ENCODE data around the gene ARL13B. TPM values are rescaled to one million over a fixed set of nuclear protein-coding genes. Genes with fewer than 3 reads are reported as not detected.

The ARL13B gene
- polyA plus RNA-seq, 1 of the 3 experiments (the other 2 are of a cell fraction) = 4.9 TPM

DNA sequence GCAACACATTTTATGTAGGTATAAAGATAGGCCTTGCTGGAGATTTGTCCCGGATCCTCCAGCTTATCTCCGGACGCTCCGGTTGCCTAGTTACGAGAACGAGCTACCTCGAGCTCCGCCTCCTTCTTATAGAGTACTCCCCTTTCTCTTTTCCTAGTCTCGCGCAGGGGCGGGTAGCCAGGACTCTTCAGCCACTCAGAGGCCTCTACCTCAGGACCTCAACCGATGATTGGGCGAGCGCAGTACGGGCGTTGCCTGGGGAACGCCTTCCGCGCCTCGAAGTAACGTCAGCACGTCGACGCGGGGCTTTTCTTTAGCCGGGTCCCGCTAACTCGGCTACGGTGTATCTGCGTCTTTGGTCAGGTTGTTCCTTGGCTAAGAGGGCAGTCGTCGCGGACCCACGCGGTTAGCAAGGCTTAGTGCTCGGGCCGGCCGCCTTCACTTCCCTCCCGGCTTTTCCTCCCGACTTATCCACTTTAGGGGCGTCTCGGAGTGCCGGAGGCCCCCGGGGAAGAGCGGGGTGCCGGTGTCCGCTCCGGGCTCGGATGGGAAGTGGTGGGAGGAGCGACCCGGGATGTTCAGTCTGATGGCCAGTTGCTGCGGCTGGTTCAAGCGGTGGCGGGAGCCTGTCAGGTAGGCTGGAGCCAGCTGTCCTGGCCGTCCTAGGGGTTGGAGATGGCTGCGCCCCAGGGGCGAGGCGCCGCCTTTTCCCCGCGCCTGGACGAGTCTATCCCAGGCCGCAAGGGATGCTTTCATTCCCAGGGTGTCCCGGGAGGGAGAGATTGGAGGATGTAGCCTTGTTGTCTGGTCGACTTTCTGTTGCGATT, at the start of gene ARL13B (continued):
- TF ChIP-seq EP300 (IDR thresholded peaks at IDR 0.05; ENCODE audit: borderline replicate concordance in 1 of 2, low read depth in 1 of 2, low read length in 1 of 2) (no peak), RXRA (IDR thresholded peaks at IDR 0.05; ENCODE audit: borderline replicate concordance, low read depth) (no peak), ZBTB33 (IDR thresholded peaks at IDR 0.05; ENCODE audit: borderline replicate concordance, low read depth) (0 out of 2 replicates have a peak, but pooled peaks have one; percentile 60), MXI1 (IDR thresholded peaks at IDR 0.05; ENCODE audit: low read depth, low read length) (peak; percentile 64)
- TF ChIP-seq, protein P1, sequence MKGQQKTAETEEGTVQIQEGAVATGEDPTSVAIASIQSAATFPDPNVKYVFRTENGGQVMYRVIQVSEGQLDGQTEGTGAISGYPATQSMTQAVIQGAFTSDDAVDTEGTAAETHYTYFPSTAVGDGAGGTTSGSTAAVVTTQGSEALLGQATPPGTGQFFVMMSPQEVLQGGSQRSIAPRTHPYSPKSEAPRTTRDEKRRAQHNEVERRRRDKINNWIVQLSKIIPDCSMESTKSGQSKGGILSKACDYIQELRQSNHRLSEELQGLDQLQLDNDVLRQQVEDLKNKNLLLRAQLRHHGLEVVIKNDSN (IDR thresholded peaks at IDR 0.05; ENCODE audit: borderline replicate concordance, low read depth) = no peak
- TF ChIP-seq, protein P2, sequence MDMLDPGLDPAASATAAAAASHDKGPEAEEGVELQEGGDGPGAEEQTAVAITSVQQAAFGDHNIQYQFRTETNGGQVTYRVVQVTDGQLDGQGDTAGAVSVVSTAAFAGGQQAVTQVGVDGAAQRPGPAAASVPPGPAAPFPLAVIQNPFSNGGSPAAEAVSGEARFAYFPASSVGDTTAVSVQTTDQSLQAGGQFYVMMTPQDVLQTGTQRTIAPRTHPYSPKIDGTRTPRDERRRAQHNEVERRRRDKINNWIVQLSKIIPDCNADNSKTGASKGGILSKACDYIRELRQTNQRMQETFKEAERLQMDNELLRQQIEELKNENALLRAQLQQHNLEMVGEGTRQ (IDR thresholded peaks at IDR 0.05; ENCODE audit: borderline replicate concordance, low read depth, low read length) = no peak

DNA sequence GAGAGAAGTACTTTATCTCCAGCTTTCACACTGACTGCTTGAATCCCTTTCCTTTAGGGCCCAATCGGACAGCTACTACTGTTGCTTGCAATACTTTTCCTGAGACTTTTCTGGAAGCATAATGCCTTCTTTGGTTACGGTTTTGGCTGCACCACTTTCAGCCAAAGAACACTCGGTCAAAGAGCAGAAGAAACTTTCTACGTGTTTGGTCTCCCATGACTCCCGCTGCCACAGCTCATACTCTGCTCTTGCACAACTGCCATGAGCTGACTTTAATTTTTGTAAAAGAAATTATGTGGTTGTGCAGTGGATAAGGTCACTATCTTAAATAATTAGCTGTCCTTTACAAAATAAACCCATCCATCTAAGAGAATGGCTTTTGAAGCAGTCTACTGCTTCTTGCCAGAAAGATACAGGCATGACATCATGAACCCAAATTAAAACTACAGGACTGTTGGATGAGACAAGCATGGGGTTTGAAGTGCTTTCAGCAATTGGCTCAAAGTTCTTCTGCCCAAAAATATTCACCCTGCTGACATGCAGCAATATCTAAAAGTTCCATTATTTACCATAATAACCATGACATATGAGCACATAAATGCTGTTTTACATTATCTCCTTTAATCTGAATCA, 48.2 kb upstream of the ARL13B start:
- no peaks in the 10 kb centered on the region for H3K9me3 ChIP-seq

More for the DNA sequence above, 48.2 kb upstream of the ARL13B start:
- WGBS (ENCODE audit: low lambda C conversion rate) = 74% methylated on average over 5 of the region's 5 CpGs
- H4K20me1 ChIP-seq (ENCODE audit: insufficient read depth) = no peaks in the 10 kb centered on the region
- no peaks in the 10 kb centered on the region for H3K36me3 ChIP-seq (replicated peaks in 1 of 2; ENCODE audit: control insufficient read depth in 1 of 2, insufficient read depth in 2 of 2, low read length in 1 of 2)
- H3K27ac ChIP-seq (ENCODE audit: low read depth in 2 of 2, low read length in 1 of 2) = no peak overlapping the region
- H3K9ac ChIP-seq = no peak overlapping the region
- POLR2A ChIA-PET = no interaction called here
- H3K79me2 ChIP-seq (ENCODE audit: insufficient read depth) = no peaks in the 10 kb centered on the region
- no peaks in the 10 kb centered on the region for H3K9me2 ChIP-seq
- H2AFZ ChIP-seq (ENCODE audit: low read depth) = no peak overlapping the region
- TF ChIP-seq, protein P1 (IDR thresholded peaks at IDR 0.05; ENCODE audit: borderline replicate concordance, low read depth) = no peak
- TF ChIP-seq GATA2 (CRISPR knock-in tag; IDR thresholded peaks at IDR 0.05) (no peak), TCF12 (IDR thresholded peaks at IDR 0.05) (no peak), MEF2A (IDR thresholded peaks at IDR 0.05; ENCODE audit: borderline replicate concordance, low read depth) (no peak), NRF1 (IDR thresholded peaks at IDR 0.05; ENCODE audit: low read depth, low read length) (no peak), EZH2phosphoT487 (IDR thresholded peaks at IDR 0.05; ENCODE audit: borderline replicate concordance, low read depth) (no peak)
- CTCF ChIA-PET = interaction anchor here (0.9 to 1.2 kb wide), 3 partner anchors 10 to 138 kb away, joined by 3 to 4 read pairs (median 3); no protein-coding TSS in a partner anchor
- no peaks in the 10 kb centered on the region for H3F3A ChIP-seq (replicated peaks; ENCODE audit: insufficient read depth)
- no peak overlapping the region for H3K4me3 ChIP-seq (ENCODE audit: low read depth in 2 of 2, low read length in 1 of 2)
- no peak overlapping the region for H3K4me2 ChIP-seq
- no peak for DNase-seq
- no peaks in the 10 kb centered on the region for H3K27me3 ChIP-seq (ENCODE audit: insufficient read depth)
- no peaks in the 10 kb centered on the region; a peak in 1 of 4 replicates for H3K4me1 ChIP-seq (ENCODE audit: control insufficient read depth in 1 of 2, insufficient read depth in 2 of 2, low read depth in 1 of 2, low read length in 1 of 2)

All from SK-N-SH (cell line).